NCI-H2196 (cell line): ENCODE results near the gene GHRHR.

Experiments
- DNase-seq: peaks from one replicate; lab custom pipeline; 2025; ENCODE audit not compliant: unreplicated experiment; lab: John Stamatoyannopoulos, UW

GHRHR gene

GRCh38 chr7:30965883-30966282 is 2.1 kb downstream of the GHRHR start:
- no peak for DNase-seq

DNA sequence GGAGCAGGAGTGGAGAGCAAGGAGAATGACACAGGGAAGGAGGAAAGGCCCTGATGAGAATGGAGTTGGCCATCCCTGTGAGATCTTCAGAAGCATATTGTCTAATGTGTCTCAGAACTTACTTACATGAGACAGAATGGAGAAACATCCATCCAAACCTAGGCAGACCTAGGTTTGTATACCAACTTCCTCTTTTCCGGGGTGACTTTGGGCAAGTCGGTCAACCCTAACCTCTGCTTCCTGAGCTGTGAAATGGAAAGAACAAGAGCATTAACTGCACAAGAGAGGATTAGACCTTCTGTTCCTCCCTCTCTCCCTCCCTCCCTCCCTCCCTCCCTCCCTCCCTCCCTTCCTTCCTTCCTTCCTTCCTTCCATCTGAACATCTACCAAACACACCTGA is 4.5 kb downstream of the GHRHR start:
- no peak for DNase-seq

DNA sequence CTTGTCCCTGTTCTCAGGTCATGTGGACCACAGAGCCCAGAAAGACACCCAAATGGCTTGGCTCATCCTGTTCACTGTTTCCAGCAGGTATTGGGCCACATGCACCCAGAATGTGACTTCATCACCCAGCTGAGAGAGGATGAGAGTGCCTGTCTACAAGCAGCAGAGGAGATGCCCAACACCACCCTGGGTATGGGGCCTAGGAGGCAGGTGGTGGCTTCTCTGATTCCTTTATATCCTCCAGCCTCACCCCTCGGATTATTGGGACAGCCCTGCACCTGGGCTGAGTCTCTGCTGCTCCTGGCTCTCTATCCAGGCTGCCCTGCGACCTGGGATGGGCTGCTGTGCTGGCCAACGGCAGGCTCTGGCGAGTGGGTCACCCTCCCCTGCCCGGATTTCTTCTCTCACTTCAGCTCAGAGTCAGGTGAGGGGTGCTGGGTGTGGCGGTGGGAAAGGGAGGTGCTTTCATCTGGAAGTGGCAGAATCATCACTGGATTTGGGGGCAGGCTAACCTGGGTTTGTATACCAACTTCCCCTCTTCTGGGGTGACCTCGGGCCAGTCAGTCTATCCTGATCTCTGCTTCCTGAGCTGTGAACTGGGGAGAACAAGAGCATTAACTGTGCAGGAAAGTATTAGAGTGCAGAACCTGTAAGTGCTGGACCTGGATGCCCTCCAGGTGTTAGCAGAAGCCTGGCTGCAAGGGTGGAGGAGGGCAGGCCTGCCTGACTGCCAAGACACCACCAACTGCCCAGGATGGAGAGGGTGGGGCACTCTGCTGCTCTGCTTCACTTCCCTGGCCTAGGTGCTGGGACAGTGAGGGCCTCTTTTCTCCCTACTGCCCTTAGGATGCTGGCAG is 5.2 kb downstream of the GHRHR start:
- no peak for DNase-seq

- DNase-seq, result no peak
Observed at GRCh38 chr7:30969604-30969970, 5.8 kb downstream of the GHRHR start.

DNA sequence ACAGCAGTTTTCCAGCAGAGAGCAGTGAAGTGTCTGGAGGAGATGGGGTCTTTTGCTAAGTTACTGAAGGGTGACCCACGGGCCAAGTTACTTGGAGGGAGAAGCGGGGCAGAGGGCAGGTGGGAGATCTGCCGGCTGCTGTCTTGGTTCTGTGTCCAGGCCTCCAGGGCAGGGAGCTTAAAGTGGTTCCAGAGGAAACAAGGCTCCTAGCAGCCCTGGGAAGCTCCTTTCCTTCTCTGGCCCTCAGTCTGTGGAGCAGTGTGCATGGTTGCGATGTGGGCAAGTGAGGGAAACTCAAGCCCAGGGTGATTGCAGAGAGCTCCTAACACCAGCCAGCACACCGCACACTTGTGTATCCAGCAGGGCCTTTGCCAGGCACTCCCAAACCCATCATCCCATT is 6.3 kb downstream of the GHRHR start:
- no peak for DNase-seq

- no peak for DNase-seq
Observed at GRCh38 chr7:30970594-30971094, 6.9 kb downstream of the GHRHR start.

GRCh38 chr7:30971440-30971839 is 7.7 kb downstream of the GHRHR start:
- DNase-seq, result no peak

DNA sequence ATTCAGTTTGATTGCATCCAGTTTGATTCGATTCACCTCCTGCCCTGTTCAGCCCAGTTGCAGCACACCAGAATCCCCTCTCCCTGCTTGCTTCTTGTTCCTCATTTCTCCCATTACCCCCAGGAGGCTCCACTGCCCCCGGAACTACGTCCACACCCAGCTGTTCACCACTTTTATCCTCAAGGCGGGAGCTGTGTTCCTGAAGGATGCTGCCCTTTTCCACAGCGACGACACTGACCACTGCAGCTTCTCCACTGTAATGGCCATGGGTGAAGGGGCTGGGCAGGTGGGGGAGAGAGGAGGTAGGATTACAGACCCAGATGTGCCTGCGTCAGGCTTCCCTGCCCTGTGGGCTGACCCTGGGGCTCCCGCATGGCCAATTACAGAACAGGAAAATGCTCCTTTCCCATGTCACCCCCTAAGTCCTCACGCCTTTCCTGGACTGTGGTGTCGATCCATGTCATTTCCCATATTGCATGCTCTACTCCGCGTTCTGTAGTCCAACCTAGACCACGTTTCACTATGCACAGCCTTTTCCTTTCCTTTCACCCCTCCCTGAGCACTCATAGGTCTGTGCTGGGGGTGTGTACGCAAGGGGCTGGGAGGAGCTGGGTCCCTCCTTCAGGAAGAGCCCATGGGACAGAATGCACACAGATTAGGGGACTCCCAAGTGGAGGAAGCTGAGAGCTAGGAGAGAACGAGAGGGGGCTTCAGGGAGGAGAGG is 8.2 kb downstream of the GHRHR start:
- DNase-seq, result no peak

- no peak for DNase-seq
Observed at GRCh38 chr7:30973292-30973691, 9.5 kb downstream of the GHRHR start.

DNA sequence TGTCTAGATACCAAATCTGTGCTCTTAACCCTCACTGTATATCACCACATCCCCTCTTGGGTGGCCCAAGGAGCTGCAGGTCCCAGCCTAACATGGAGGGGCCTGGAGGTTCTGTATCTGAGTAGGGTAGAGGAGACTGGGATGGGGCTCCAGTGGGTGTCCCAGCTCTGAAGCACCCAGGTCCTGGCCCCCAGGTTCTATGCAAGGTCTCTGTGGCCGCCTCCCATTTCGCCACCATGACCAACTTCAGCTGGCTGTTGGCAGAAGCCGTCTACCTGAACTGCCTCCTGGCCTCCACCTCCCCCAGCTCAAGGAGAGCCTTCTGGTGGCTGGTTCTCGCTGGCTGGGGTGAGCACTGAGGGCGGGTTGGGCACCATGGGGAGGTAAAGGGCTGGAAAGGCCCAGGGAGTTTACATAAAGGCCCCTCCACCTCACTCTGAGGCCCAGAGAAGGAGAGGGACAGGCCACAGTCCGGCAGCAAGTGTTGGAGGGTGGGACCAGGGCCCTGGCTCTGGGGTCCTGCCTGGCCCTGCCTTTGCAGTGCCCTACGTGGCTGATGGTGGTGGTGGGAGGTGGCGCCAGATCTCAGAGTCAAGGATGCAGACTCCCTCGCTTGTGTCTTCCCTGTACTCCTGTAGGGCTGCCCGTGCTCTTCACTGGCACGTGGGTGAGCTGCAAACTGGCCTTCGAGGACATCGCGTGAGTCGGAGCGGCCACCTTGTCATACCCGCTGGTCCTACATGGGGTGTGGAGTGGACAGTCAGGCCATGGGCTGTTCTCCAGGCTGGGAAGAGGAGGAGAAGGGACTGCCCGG is 10.2 kb downstream of the GHRHR start:
- DNase-seq, result no peak

GRCh38 chr7:30974605-30975255 is 11.0 kb downstream of the GHRHR start:
- peak; percentile 9 for DNase-seq

DNA sequence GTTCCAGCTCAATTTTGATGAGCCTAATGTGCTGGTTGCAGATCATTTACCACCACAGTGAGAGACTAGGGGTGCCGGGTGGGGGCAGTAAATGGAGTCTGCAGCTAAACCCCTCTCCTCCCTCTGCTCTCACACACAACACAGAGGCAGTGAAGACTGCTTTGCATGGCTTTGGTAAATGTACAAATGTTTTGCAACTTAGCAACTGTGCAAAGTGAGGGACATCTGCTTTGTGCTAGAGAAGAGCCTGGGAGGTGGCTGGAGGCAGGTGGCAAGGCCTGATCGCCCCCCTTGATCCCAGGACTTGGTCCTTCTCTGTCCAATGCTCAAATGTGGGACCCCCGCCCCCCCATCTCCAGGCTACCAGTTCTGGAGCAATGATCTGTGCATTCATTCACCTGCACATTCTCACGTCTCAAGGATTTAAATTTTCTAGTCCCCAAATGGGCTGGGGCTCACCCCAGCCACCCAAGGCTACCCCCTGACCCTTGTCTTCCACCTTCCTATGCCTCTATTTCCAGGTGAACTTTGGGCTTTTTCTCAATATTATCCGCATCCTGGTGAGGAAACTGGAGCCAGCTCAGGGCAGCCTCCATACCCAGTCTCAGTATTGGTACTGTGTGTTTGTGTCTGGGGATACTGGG is 11.6 kb downstream of the GHRHR start:
- no peak for DNase-seq

GRCh38 chr7:30976381-30976780 is 12.6 kb downstream of the GHRHR start:
- DNase-seq, result no peak

GRCh38 chr7:30977222-30977621 is 13.5 kb downstream of the GHRHR start:
- no peak for DNase-seq

DNA sequence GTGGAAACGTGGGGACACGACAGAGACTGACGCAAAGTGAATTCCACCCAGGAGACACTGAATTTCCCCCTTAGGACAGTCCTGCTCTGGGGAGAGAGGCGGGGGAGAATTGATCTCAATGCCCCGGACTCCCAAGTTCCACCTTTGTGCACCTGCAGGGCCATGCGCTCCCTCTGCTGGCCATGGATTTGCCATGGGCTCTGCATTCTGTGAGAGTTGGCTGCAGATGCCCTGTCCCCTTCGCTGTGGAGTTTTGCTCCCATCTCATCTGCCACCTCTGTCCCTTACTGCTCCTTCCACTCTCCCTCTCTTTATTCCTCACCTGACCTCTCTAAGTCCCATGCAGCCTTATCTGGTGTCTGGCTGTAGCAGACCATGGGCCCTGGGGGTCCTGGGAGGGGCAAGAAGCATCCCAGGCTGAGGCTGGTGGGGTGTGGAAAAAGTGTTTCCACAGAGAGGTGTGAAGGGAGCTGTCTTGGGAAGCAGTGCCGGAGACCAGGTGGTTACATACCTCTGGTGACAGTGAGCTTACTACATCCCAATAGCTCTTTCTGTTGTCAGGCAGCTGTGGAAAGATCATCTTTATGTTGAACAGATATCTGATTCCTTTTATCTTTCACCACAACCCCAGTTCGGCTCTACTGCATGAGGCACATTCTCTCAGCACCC is 14.3 kb downstream of the GHRHR start:
- DNase-seq, result peak; percentile 34

DNA sequence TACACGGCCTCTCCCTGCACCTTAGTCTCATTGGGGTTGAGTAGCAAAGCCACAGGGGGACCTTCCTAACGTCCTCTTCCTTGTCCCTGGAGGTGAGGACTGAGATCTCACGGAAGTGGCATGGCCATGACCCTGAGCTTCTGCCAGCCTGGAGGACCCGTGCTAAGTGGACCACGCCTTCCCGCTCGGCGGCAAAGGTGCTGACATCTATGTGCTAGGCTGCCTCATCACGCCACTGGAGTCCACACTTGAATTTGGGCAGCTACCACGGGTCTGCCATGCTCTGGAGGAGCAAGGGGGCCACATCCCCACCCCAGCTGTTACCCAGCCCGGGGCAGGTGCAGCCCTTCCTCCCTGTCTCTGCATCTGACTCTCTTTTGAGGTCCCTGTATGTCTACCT is 15.3 kb downstream of the GHRHR start:
- no peak for DNase-seq

DNA sequence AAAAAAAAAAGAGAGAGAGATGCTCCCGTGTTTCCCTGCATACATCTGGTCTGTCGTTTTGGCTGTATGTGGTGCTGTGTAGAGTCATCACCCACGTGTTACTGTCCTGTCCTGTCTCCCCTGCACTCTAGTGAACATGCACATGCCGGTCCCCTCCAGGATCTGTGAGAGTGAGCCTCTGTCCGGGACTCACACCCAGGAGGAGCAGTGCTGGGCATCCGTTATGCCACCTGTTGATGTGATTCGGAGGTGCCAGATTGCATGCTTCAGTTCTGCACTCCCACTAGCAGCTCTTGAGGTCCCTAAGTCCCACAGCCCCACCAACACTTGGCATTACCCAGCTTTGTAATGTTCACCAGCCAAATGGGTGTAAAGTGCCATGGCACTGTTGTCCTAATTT is 16.4 kb downstream of the GHRHR start:
- no peak for DNase-seq

DNA sequence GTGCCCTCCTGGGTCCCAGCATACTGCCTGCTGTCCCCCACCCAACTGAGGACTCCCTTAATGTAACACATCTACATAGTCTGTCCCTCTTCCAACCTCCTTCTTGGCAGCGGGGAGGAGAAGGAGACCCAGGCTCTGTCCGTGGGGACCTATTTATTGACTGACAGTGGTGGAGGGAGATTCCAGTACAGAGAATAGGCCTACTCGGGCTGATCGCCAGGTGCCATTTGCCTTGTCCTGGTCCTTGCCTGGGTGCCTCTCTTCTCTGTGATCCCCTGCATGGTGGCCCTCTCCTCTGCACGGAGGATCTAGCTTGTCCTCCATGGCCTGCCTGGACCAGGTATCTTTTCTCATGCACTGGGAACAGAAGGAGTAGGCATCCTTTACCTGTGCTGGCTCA is 17.0 kb downstream of the GHRHR start:
- no peak for DNase-seq

DNA sequence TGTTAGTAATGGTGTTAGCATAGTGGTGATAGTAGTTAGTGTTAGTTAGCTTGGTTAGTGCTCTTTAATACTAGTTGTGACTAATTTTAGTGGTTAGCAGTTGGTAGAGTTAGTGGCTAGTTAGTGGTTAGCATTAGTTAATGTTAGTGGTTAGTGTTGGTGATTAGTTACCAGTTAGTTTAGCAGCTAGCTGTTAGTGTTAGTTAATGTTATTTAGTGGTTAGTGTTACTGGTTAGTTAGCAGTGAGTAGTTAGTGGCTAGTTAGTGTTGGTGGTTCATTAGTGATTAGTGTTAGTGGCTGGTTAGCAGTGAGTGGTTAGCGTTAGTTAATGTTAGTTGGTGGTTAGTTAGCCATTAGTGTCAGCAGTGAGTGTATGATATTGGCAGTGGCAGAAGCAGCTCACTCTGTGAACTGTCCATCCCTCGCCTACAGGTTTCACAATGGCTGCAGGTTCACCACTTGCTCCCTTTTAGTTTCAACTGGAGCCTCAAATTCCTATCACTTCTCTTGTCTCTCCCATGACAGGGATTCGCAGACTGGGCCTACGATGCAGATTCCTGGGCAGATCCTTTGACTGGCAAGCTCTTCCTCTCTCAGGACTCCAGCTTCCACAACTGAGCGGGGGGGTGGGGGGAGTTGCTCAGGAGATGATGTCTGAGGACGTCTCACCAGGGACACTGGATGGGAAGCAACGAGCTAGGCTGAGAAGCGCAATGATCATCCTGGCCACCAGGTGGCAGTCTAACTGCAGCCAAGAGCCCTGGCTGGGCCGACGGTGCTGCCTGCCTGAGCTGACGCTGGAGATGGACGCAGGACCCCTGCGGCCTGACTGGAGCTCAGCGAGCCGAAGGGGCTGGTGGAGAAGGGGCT is 19.5 kb downstream of the GHRHR start:
- peak; percentile 77 for DNase-seq
